Activated CD4-positive, alpha-beta T cell treated with anti-CD3 and anti-CD28 coated beads, Interleukin-2, amount 10 ng/mL, durations not matched to agents 24 days and 14 days (primary cell): Measurements from ENCODE around the gene SLC25A4. TPM values are rescaled to one million over a fixed set of nuclear protein-coding genes. Genes with fewer than 3 reads are reported as not detected.
"Not testable (repeated sequence)": the region's sequence is repeated elsewhere in the genome, so short reads cannot be mapped to it uniquely, and the experiment has no call there.

Experiments
- DNase-seq: peaks from one replicate; pipeline ENCODE4 v3.0.0; 2022
- H3K27ac Mint-ChIP-seq: one replicate; pipeline ENCODE4 v1.8.0; 2022; ENCODE audit warnings: mild to moderate bottlenecking, mixed read lengths
- H3K27me3 Mint-ChIP-seq: one replicate; pipeline ENCODE4 v1.8.0; 2022; ENCODE audit warnings: mixed read lengths
- H3K36me3 Mint-ChIP-seq: one replicate; pipeline ENCODE4 v1.8.0; 2022; ENCODE audit warnings: low read depth, mild to moderate bottlenecking, mixed read lengths
- H3K4me1 Mint-ChIP-seq: one replicate; pipeline ENCODE4 v1.8.0; 2021; ENCODE audit warnings: mixed read lengths
- H3K4me3 Mint-ChIP-seq: one replicate; pipeline ENCODE4 v1.8.0; 2022; ENCODE audit warnings: mild to moderate bottlenecking, moderate library complexity, mixed read lengths
- H3K9me3 Mint-ChIP-seq: one replicate; pipeline ENCODE4 v1.8.0; 2021; ENCODE audit warnings: mixed read lengths
- intact Hi-C: fragments of 100-400 bp; cut with micrococcal nuclease; formaldehyde crosslinking; loops from one replicate; pipeline ENCODE4 v1.15.1; 2023
- total RNA-seq: library from RNA; stranded (reverse); gene quantifications from 2 replicates; pipeline ENCODE4 v1.2.3, GENCODE V29; 2022

SLC25A4 gene
- 1.7 and 1.9 TPM in 2 replicates for total RNA-seq

DNA sequence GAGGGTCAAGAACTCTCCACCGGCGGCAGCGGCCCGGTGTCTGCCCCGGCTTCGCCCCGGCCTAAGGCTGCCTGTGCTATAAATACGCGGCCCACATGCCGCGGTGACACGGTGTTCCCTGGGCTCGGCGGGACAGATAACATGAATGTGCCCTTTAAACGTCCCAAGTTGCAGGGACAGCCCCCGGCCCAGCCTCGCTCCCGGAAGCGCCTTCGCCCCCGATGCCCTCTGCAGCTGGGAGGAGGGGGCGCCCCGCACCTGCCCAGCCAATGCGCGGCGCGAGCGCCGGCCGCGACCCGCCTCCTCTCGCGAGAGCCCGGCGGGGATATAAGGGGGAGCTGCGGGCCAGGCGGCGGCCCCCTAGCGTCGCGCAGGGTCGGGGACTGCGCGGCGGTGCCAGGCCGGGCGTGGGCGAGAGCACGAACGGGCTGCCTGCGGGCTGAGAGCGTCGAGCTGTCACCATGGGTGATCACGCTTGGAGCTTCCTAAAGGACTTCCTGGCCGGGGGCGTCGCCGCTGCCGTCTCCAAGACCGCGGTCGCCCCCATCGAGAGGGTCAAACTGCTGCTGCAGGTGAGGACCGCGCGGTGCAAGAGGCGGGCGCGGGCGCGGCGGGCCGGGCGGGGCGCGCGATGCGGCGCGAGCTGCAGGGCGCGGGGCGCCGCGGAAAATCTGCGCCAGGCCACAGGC is at the start of gene SLC25A4:
TSS of gene SLC25A4 (plus strand) at position 355 of the 689 bp plus-strand sequence. CDS start at position 462, 107 bp downstream.
- no peaks in the 10 kb centered on the region for H3K9me3 Mint-ChIP-seq
- peak within 1 kb of the TSS; percentile 86 for H3K4me3 Mint-ChIP-seq
- peak; percentile 89 for DNase-seq
- intact Hi-C loops: loop anchor here (1.0 to 10.0 kb wide), 5 partner anchors 22 to 318 kb away; partner anchors contain the start of genes ACSL1, ANKRD37, HELT and LRP2BP
- H3K27ac Mint-ChIP-seq: peak within 1 kb of the TSS; percentile 65
- peaks cover 65% of the 10 kb centered on the region for H3K27me3 Mint-ChIP-seq
- peaks cover 7% of the 10 kb centered on the region for H3K4me1 Mint-ChIP-seq
- no peaks in the 10 kb centered on the region for H3K36me3 Mint-ChIP-seq

DNA sequence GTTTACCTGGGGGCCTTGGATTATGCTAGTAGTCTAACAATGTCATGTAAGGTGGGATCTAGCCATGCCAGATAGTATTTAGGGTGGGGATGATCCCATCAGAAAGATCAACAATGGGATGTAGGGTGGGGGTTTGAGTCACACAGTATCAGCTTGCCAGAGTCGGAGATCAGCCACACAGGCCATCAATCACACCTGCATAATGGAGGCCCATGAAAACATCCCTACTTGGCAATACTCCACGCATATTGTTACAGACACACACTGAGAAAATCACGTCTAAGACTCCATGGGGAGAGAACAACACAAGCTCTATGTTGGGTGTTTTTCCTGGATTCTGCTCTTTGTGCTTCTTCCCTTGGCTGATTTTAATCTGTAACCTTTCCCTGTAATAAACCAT is 49.5 kb upstream of the SLC25A4 start:
- intact Hi-C loops: no loop called here
- H3K27ac Mint-ChIP-seq: no peak overlapping the region

DNA sequence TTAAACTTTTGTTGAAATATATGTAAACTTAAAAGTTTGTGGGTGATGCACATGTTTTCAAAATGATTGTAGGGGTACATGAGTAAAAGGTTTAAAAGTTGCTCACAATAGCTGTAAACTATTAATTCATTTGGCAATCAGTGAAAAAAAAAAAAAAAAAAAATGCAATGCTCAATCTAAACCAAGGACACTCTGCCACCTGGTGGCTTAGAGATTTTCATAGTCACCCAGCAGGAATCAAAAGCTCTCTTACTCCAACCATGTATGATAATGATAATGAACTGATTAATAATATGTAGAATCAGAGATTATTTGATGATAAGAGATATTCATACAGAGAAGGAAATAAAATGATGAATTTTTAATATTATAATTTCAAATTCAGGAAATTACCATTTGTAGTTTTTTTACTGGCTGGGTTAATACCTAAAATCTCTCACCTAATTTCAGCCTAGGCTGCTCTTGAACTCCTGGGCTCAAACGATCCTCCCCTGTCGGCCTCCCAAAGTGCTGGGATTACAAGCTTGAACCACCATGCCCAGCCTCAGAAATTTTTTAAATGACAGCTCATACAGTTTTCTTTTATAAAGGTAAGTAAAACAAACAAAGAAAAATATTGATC is 46.9 kb upstream of the SLC25A4 start:
- peaks cover 27% of the 10 kb centered on the region for H3K27me3 Mint-ChIP-seq
- no peaks in the 10 kb centered on the region for H3K4me1 Mint-ChIP-seq
- H3K27ac Mint-ChIP-seq: no peak overlapping the region
- no peaks in the 10 kb centered on the region for H3K9me3 Mint-ChIP-seq
- no peak overlapping the region for H3K4me3 Mint-ChIP-seq
- H3K36me3 Mint-ChIP-seq: no peaks in the 10 kb centered on the region
- DNase-seq: peak; percentile 71
- intact Hi-C loops: loop anchor here (5.0 kb wide), 1 partner anchor 54 kb away; no protein-coding TSS in a partner anchor

More for the DNA sequence above, 49.5 kb upstream of the SLC25A4 start:
- Mint-ChIP-seq H3K4me1 (no peaks in the 10 kb centered on the region), H3K27me3 (peaks cover 42% of the 10 kb centered on the region), H3K36me3 (no peaks in the 10 kb centered on the region), H3K9me3 (no peaks in the 10 kb centered on the region), H3K4me3 (no peak overlapping the region)
- DNase-seq: peak; percentile 48

DNA sequence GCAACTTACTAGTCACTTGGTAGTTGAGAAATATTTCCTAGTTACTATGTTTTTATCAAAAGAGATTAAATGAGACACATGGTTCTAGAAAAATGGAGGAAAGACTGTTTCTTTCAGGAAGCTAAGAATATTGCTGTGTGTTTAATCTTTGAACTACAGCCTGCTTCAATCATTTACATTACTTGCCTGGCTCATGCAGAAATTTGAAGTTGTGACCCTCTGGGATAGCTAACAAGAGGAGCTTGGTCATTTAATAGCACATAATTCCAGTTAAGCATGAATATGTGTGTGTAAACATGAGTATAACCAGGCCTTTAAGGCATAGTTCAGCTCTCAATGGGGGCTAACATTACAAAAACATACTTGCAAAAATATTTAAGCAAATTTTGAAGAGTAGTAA is 44.6 kb upstream of the SLC25A4 start:
- intact Hi-C loops: loop anchor here (5.0 kb wide), 1 partner anchor 56 kb away; no protein-coding TSS in a partner anchor
- DNase-seq: peak; percentile 16
- H3K36me3 Mint-ChIP-seq: no peaks in the 10 kb centered on the region
- no peak overlapping the region for H3K27ac Mint-ChIP-seq
- H3K9me3 Mint-ChIP-seq: no peaks in the 10 kb centered on the region
- H3K27me3 Mint-ChIP-seq: peaks cover 19% of the 10 kb centered on the region
- H3K4me1 Mint-ChIP-seq: no peaks in the 10 kb centered on the region
- no peak overlapping the region for H3K4me3 Mint-ChIP-seq

DNA sequence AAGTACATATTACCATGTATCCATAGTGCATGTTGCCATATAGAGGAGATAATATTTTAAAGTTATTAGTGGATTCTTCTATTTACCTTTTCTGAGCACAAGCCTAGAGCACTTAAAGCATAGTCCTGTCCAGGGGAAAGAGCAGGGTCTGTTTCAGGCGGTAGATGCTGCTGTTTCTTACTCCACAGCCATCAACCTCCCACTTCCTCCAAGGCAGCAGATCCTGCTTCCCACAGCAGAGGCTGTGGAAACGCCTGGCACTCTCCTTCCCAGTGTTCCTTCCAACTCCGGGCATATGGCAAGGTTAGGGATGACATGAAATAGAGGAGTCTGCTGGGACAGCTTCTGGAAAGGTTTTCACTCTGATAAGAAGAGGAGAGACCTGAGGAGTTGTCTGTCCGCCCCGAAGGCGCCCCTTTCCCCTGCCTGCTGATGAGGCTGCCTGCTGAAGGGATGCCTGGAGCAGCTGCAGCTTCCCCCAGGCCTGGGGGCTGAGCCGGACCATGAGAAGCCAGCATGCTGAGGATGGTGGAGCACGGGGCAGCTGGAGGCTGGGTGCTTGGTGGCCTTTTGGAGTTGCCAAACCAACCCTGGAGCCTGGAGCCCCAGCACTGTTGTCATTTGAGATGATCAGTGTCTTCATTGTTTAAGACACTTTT is 43.9 kb upstream of the SLC25A4 start:
- no peak for DNase-seq
- no peak overlapping the region for H3K27ac Mint-ChIP-seq
- intact Hi-C loops: loop anchor here (5.0 kb wide), 1 partner anchor 57 kb away; no protein-coding TSS in a partner anchor
- H3K36me3 Mint-ChIP-seq: no peaks in the 10 kb centered on the region
- H3K27me3 Mint-ChIP-seq: peaks cover 19% of the 10 kb centered on the region
- no peaks in the 10 kb centered on the region for H3K9me3 Mint-ChIP-seq
- H3K4me1 Mint-ChIP-seq: no peaks in the 10 kb centered on the region
- H3K4me3 Mint-ChIP-seq: no peak overlapping the region

DNA sequence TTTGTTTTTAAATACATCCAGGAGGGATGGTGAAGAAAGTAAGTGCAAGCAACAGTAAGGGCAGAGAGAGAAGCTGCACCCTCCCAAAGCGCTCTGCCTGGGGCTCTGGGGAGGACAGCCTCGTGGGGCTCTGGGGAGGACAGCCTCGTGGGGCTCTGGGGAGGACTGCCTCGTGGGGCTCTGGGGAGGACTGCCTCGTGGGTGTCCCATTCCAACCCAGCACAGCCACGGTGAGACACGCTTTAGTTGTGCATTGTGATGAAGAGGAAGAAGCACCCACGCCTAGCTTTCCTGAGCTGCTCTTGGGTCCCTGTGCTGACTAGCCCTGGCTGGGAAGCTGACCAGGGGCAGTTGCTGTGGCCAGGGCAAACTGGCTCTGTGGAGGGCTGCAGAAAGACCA is 43.1 kb upstream of the SLC25A4 start:
- Mint-ChIP-seq H3K4me3 (no peak overlapping the region), H3K36me3 (no peaks in the 10 kb centered on the region), H3K4me1 (no peaks in the 10 kb centered on the region), H3K27ac (no peak overlapping the region), H3K27me3 (peaks cover 21% of the 10 kb centered on the region), H3K9me3 (no peaks in the 10 kb centered on the region)
- intact Hi-C loops: loop anchor here (5.0 kb wide), 1 partner anchor 58 kb away; no protein-coding TSS in a partner anchor
- no peak for DNase-seq

DNA sequence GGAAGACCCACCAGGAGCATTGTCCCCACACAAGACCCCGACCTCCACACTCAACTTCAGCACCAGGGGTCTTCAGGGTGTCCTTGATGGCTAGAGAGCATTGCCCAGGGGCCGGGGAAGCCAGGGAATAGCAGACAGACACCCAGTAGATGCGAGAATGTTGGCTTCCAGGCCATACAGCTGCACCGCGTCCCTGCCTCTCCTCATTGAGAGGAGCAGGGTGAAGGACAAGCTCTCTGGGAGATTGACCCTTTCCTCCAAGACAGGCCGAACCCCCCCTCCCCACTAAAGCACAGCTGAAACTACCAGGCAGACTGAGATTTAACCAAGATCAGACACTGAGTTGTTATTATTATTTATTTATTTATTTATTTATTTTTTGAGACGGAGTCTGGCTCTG is 42.6 kb upstream of the SLC25A4 start:
- no peak for DNase-seq
- Mint-ChIP-seq H3K36me3 (no peaks in the 10 kb centered on the region), H3K4me3 (no peak overlapping the region), H3K9me3 (no peaks in the 10 kb centered on the region), H3K27me3 (peaks cover 17% of the 10 kb centered on the region), H3K4me1 (no peaks in the 10 kb centered on the region), H3K27ac (no peak overlapping the region)
- intact Hi-C loops: no loop called here

DNA sequence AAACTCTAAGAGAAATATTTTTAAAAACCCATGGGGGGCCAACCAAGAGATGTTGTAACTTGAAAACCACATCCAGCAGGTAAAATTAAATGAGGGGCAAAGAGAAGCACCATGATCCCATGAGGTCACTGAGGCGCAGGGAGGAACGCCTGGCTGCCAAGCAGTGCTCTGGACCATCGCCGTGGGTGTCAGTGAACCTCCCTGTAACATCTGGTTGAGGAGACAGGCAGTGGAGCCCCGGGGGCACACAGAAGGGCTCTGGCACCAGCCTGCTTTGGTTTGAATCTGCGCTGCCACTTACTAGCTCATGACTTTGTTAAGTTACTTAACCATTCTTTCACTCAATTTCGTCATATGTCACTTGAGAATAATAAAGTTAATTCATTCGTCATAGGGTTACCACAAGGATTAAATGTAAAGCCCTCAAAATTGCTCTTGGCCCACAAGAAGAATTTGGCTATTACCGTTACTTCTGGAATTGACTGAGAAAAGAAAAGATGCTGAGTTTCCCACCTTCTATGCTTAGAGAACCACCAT is 41.6 kb upstream of the SLC25A4 start:
- H3K27me3 Mint-ChIP-seq: peaks cover 18% of the 10 kb centered on the region
- H3K36me3 Mint-ChIP-seq: no peaks in the 10 kb centered on the region
- H3K4me1 Mint-ChIP-seq: no peaks in the 10 kb centered on the region
- H3K27ac Mint-ChIP-seq: no peak overlapping the region
- no peak overlapping the region for H3K4me3 Mint-ChIP-seq
- DNase-seq: no peak
- no peaks in the 10 kb centered on the region for H3K9me3 Mint-ChIP-seq
- intact Hi-C loops: no loop called here

DNA sequence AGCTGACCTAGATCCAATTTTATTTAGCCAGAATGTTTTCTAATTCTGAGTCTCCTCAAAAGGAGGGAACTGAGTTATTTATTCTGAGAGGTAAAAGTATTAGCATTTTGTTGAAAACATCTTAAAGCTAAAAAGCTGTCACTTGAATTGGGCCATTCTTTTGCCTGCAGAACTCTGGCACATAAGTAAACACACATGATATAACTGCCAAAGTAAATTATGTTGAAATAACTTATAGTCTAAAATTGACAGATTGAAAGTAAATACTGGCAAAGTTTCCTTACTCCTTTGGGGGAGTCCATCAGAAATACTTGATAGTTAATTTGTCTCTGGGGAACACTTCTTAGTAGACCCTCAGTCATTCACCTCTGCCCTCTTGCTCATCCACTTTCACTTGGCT is 38.3 kb upstream of the SLC25A4 start:
- Mint-ChIP-seq H3K36me3 (no peaks in the 10 kb centered on the region), H3K4me1 (no peaks in the 10 kb centered on the region), H3K27ac (no peak overlapping the region), H3K4me3 (no peak overlapping the region), H3K27me3 (peaks cover 29% of the 10 kb centered on the region), H3K9me3 (no peaks in the 10 kb centered on the region)
- intact Hi-C loops: no loop called here
- no peak for DNase-seq

DNA sequence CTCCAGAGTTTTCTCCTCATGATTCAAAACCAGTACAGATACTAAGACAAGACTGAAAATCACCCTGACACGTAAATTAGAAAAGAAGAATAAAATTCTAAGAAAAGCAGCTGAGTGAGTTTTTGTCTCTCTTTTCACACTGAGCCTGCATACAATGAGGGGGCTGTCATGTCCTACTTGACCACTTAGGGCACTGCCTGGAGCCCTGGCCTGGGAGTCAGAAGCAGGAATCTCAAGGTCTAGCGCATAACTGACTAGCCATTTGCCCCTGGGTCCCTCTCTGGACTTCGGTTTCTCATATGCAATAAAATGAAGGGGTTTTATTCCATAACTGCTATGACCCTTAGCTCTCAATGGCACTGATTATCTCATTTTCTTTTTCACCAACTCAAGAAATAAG is 36.7 kb upstream of the SLC25A4 start:
- Mint-ChIP-seq H3K9me3 (no peaks in the 10 kb centered on the region), H3K4me3 (no peak overlapping the region)

DNA sequence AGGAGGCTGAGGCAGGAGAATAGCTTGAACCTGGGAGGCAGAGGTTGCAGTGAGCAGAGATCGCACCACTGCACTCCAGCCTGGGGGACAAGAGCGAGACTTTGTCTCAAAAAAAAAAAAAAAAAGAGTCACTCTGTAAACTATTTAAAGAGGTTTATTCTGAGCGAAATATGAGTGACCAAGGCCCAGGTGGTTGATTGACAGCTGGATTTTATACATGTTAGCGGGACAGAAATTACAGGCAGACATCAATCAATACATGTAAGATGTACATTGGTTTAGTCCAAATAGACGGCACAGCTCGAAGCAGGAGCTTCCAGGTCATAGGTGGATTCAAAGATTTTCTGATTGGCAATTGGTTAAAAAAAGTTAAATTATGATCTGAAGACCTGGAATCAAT is 35.5 kb upstream of the SLC25A4 start:
- peaks cover 25% of the 10 kb centered on the region for H3K27me3 Mint-ChIP-seq
- H3K4me3 Mint-ChIP-seq, intact Hi-C loops, H3K9me3 Mint-ChIP-seq, H3K27ac Mint-ChIP-seq, H3K4me1 Mint-ChIP-seq, DNase-seq, H3K36me3 Mint-ChIP-seq: not testable (repeated sequence)

More for the DNA sequence above, 36.7 kb upstream of the SLC25A4 start:
- intact Hi-C loops: no loop called here
- Mint-ChIP-seq H3K4me1 (no peaks in the 10 kb centered on the region), H3K27ac (no peak overlapping the region), H3K36me3 (no peaks in the 10 kb centered on the region), H3K27me3 (peaks cover 29% of the 10 kb centered on the region)
- DNase-seq: no peak

DNA sequence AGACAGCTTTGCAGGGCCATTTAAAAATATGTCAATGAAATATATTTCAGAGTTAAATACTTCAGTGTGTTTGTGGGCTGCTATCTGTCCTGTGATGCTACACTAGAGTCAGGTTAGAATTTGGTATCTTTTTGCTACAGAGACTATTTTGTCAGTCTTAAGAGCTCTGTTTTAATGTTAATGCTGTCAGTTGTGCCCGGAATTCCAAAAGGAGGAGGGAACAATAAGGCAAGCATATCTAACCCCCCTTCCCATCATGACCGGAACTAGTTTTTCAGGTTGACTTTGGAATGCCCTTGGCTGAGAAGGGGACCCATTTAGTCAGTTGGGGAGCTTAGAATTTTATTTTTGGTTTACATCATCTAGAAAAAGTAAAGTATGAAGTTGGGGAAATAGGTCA is 34.9 kb upstream of the SLC25A4 start:
- no peak for DNase-seq
- Mint-ChIP-seq H3K27me3 (peaks cover 25% of the 10 kb centered on the region), H3K27ac (no peak overlapping the region), H3K4me1 (no peaks in the 10 kb centered on the region), H3K36me3 (no peaks in the 10 kb centered on the region), H3K4me3 (no peak overlapping the region), H3K9me3 (no peaks in the 10 kb centered on the region)
- intact Hi-C loops: no loop called here

DNA sequence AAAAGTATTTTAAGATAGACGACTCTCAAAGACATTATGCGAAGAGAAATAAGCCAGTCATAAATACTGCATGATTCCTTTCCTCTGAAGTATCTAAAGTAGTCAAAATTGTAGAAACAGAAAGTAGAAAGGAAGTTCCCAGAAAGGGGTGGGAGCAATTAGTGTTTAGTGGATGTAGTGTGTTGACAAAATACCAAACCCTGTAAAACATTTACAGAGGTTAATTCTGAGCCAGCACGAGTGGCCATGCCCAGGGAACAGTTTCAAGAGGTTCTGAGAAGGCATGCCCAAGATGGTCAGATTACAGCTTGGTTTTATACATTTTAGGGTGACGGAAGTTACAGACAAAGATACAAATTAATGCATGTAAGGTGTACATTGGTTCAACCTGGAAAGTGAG is 34.4 kb upstream of the SLC25A4 start:
- DNase-seq: no peak
- Mint-ChIP-seq H3K27ac (no peak overlapping the region), H3K4me1 (no peaks in the 10 kb centered on the region), H3K27me3 (peaks cover 27% of the 10 kb centered on the region), H3K36me3 (no peaks in the 10 kb centered on the region), H3K9me3 (no peaks in the 10 kb centered on the region), H3K4me3 (no peak overlapping the region)
- intact Hi-C loops: no loop called here

DNA sequence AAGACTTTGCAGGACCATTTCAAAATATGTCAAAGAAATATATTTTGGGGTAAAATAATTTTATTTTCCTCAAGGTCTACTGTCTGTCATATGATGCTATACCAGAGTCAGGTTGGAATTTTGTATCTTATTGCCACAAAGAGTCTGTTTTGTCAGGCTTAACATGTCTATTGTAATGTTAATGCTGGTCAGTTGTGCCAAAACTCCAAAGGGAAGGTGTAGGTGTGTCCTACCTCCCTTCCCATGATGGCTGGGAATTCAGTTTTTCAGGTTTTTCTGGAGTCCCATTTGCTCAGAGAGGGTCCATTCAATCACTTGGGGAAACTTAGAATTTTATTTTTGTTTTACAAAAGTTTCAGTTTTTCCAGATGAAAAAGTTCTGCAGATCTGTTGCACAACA is 33.3 kb upstream of the SLC25A4 start:
- no peak overlapping the region for H3K27ac Mint-ChIP-seq
- no peaks in the 10 kb centered on the region for H3K4me1 Mint-ChIP-seq
- H3K9me3 Mint-ChIP-seq: no peaks in the 10 kb centered on the region
- H3K27me3 Mint-ChIP-seq: peaks cover 25% of the 10 kb centered on the region
- no peak overlapping the region for H3K4me3 Mint-ChIP-seq
- intact Hi-C loops: no loop called here
- no peak for DNase-seq
- no peaks in the 10 kb centered on the region for H3K36me3 Mint-ChIP-seq
